ENCODE data around the gene ATP5PB.

ATP5PB gene

GRCh38 chr1:111476214-111476613 lies 26.9 kb downstream of the ATP5PB start:
- Histone ChIP-seq H3K9ac (ENCODE audit: low read depth, low read length) (peak overlapping the region; percentile 47), H3K27ac (ENCODE audit: low read length) (peak overlapping the region; percentile 92), H4K20me1 (ENCODE audit: insufficient read depth, low read length) (no peaks in the 10 kb centered on the region), H3K4me2 (ENCODE audit: insufficient read depth, low read length) (peak overlapping the region; percentile 60), H3K4me1 (ENCODE audit: insufficient read depth, low read length) (peaks cover 36% of the 10 kb centered on the region), H3K36me3 (ENCODE audit: insufficient read depth, low read length) (no peaks in the 10 kb centered on the region), H3K9me3 (ENCODE audit: insufficient read depth, low read length, severe bottlenecking) (no peaks in the 10 kb centered on the region), H3K27me3 (ENCODE audit: insufficient read depth, low read length, poor library complexity) (no peaks in the 10 kb centered on the region), H3K4me3 (ENCODE audit: low read depth in 1 of 2, low read length in 2 of 2) (no peak overlapping the region), H3K79me2 (ENCODE audit: insufficient read depth, low read length) (no peaks in the 10 kb centered on the region), H2AFZ (ENCODE audit: low read depth, low read length) (peak overlapping the region; percentile 14; the same call in 1 of the 2 replicates)
- ATAC-seq (ENCODE audit: insufficient read depth, low read depth) (no peak), DNase-seq (no peak)
- TF ChIP-seq, protein P1, sequence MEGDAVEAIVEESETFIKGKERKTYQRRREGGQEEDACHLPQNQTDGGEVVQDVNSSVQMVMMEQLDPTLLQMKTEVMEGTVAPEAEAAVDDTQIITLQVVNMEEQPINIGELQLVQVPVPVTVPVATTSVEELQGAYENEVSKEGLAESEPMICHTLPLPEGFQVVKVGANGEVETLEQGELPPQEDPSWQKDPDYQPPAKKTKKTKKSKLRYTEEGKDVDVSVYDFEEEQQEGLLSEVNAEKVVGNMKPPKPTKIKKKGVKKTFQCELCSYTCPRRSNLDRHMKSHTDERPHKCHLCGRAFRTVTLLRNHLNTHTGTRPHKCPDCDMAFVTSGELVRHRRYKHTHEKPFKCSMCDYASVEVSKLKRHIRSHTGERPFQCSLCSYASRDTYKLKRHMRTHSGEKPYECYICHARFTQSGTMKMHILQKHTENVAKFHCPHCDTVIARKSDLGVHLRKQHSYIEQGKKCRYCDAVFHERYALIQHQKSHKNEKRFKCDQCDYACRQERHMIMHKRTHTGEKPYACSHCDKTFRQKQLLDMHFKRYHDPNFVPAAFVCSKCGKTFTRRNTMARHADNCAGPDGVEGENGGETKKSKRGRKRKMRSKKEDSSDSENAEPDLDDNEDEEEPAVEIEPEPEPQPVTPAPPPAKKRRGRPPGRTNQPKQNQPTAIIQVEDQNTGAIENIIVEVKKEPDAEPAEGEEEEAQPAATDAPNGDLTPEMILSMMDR (IDR thresholded peaks at IDR 0.05; ENCODE audit: borderline replicate concordance, extremely low read depth, low read length, poor library complexity, severe bottlenecking): no peak
- TF ChIP-seq EZH2 (IDR thresholded peaks at IDR 0.05; ENCODE audit: borderline replicate concordance, low read depth, low read length, severe bottlenecking): no peak

DNA sequence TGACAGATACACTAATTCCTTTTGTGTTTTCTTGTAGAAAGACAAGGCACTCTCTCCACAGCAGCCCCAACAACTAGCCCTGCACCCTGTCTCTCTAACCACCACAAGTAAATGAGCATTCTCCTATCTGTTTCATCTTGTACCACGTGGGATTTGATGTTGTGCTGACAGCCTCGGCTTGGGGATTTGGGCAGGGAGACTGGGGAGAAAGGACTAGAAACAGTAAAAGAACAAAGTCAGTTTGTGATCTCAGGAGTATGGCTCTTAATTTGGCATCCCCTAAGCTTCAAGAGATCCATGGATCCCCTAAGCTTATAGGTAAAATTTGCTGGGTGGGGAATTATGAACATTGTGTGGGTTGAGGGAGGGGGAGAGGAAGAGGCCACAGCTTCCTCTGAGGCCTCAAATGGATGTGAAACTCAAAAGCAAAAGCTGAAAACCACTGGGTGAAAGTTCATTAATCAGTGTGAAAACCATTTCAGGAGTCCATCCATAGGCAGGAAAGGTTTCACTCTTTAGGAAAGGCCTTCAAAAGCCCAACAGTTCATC lies 27.6 kb downstream of the ATP5PB start:
- no peaks in the 10 kb centered on the region for H4K20me1 ChIP-seq (ENCODE audit: insufficient read depth, low read length)
- TF ChIP-seq, protein P1 (IDR thresholded peaks at IDR 0.05; ENCODE audit: borderline replicate concordance, extremely low read depth, low read length, poor library complexity, severe bottlenecking): no peak
- no peak for TF ChIP-seq EZH2 (IDR thresholded peaks at IDR 0.05; ENCODE audit: borderline replicate concordance, low read depth, low read length, severe bottlenecking)

GRCh38 chr1:111480674-111481073 lies 31.4 kb downstream of the ATP5PB start:
- Histone ChIP-seq H3K4me2 (ENCODE audit: insufficient read depth, low read length) (no peak overlapping the region), H3K27ac (ENCODE audit: low read length) (no peak overlapping the region), H3K27me3 (ENCODE audit: insufficient read depth, low read length, poor library complexity) (no peaks in the 10 kb centered on the region), H3K36me3 (ENCODE audit: insufficient read depth, low read length) (no peaks in the 10 kb centered on the region), H3K4me3 (ENCODE audit: low read depth in 1 of 2, low read length in 2 of 2) (no peak overlapping the region), H2AFZ (ENCODE audit: low read depth, low read length) (no peak overlapping the region), H3K79me2 (ENCODE audit: insufficient read depth, low read length) (no peaks in the 10 kb centered on the region), H3K9me3 (ENCODE audit: insufficient read depth, low read length, severe bottlenecking) (no peaks in the 10 kb centered on the region), H4K20me1 (ENCODE audit: insufficient read depth, low read length) (no peaks in the 10 kb centered on the region), H3K9ac (ENCODE audit: low read depth, low read length) (no peak overlapping the region), H3K4me1 (ENCODE audit: insufficient read depth, low read length) (peaks cover 26% of the 10 kb centered on the region)
- no peak for ATAC-seq (ENCODE audit: insufficient read depth, low read depth)
- no peak for DNase-seq
- TF ChIP-seq, protein P1 (IDR thresholded peaks at IDR 0.05; ENCODE audit: borderline replicate concordance, extremely low read depth, low read length, poor library complexity, severe bottlenecking): no peak

More for the DNA sequence above, 27.6 kb downstream of the ATP5PB start:
- Histone ChIP-seq H3K4me3 (ENCODE audit: low read depth in 1 of 2, low read length in 2 of 2) (peak overlapping the region in 1 of 2 experiments; percentile 24; a peak in 1 of 4 replicates), H3K79me2 (ENCODE audit: insufficient read depth, low read length) (no peaks in the 10 kb centered on the region), H3K4me2 (ENCODE audit: insufficient read depth, low read length) (peak overlapping the region; percentile 60), H3K9ac (ENCODE audit: low read depth, low read length) (peak overlapping the region; percentile 47), H3K36me3 (ENCODE audit: insufficient read depth, low read length) (no peaks in the 10 kb centered on the region), H2AFZ (ENCODE audit: low read depth, low read length) (peak overlapping the region; percentile 81), H3K27ac (ENCODE audit: low read length) (peak overlapping the region; percentile 92), H3K9me3 (ENCODE audit: insufficient read depth, low read length, severe bottlenecking) (no peaks in the 10 kb centered on the region), H3K27me3 (ENCODE audit: insufficient read depth, low read length, poor library complexity) (no peaks in the 10 kb centered on the region), H3K4me1 (ENCODE audit: insufficient read depth, low read length) (peaks cover 31% of the 10 kb centered on the region)
- DNase-seq (peak; percentile 77), ATAC-seq (ENCODE audit: insufficient read depth, low read depth) (peak; percentile 96)
